K562 (cell line): Measurements from ENCODE around the gene PAFAH1B1. TPM values are rescaled to one million over a fixed set of nuclear protein-coding genes. Genes with fewer than 3 reads are reported as not detected.

ENCODE experiments used
- ATAC-seq: fragments of 200-7000 bp; cut with Tn5 transposase; 3 replicates; pipeline ENCODE4 v1.9.1; 2020; ENCODE audit warnings: moderate library complexity
- BruUV-seq: library from RNA; stranded (reverse); fragments of 400-500 nt; replicated peaks from 2 replicates; lab custom pipeline; 2021; lab: Mats Ljungman, UMichigan
- CTCF ChIA-PET: fragments of 300-600 bp; formaldehyde crosslinking; extraction: SDS; loops from one replicate; lab custom pipeline; 2021; ENCODE audit warnings: low intra/inter-chr PET ratio; lab: Yijun Ruan, JAX
- POLR2A ChIA-PET: fragments of 300-600, 350-650 bp; sonication (Branson Sonifier 250); formaldehyde crosslinking; extraction: SDS; loops from one replicate; lab custom pipeline; 2021; ENCODE audit warnings: antibody characterized with exemption, inconsistent platforms; lab: Yijun Ruan, JAX
- DNase-seq, 4 experiments: peaks; one replicate each; pipeline versions ENCODE4 v3.0.0 to v3.0.0-alpha.2; 2011 to 2018; ENCODE audit warnings: low spot score in 3 of 4, mixed read lengths in 3 of 4; ENCODE audit errors: extremely low read depth in 1 of 4
- FAIRE-seq: peaks from 2 replicates; lab custom pipeline; 2011; peaks lifted over from hg19 to GRCh38; lab: Jason Lieb, UNC
- H2AFZ ChIP-seq: 2 replicates; pipeline ENCODE4 v1.6.0; 2011; ENCODE audit warnings: low read depth, low read length, control low read depth, inconsistent platforms
- H3K27ac ChIP-seq: fragments of 200-600 bp; 3 replicates; pipeline ENCODE4 v1.8.0; 2011; ENCODE audit warnings: low read depth, mild to moderate bottlenecking, control low read depth, inconsistent platforms, low read length, moderate library complexity, mixed read lengths; ENCODE audit errors: extremely low read depth
- H3K27me3 ChIP-seq, 2 experiments: fragments of 300-600 bp in 1 of 2; 2 replicates in 1 of 2; 3 replicates in 1 of 2; pipeline versions ENCODE4 v1.6.0 to v1.8.0; 2011; ENCODE audit warnings: inconsistent platforms in 2 of 2, low read length in 2 of 2, mild to moderate bottlenecking in 1 of 2, mixed read lengths in 1 of 2, moderate library complexity in 1 of 2; ENCODE audit not compliant: control insufficient read depth in 2 of 2, insufficient read depth in 2 of 2
- H3K36me3 ChIP-seq: fragments of 300-600 bp; 3 replicates; pipeline ENCODE4 v1.8.0; 2011; ENCODE audit warnings: mild to moderate bottlenecking, low read length, inconsistent platforms; ENCODE audit not compliant: control insufficient read depth, insufficient read depth
- H3K4me1 ChIP-seq, 2 experiments: fragments of 200-600 bp in 1 of 2; replicated peaks in 1 of 2; 2 replicates in 1 of 2; 3 replicates in 1 of 2; pipeline versions ENCODE4 v1.5.1 to v1.8.0; 2011; ENCODE audit warnings: inconsistent platforms in 2 of 2, low read length in 2 of 2, mild to moderate bottlenecking in 1 of 2, mixed read lengths in 1 of 2, moderate library complexity in 1 of 2; ENCODE audit not compliant: control insufficient read depth in 2 of 2, insufficient read depth in 2 of 2
- H3K4me2 ChIP-seq: 2 replicates; pipeline ENCODE4 v1.6.1; 2011; ENCODE audit warnings: low read length, control low read depth, inconsistent platforms, mixed read lengths; ENCODE audit not compliant: insufficient read depth
- H3K4me3 ChIP-seq: fragments of 200-600 bp; sonication (generic), shearing (Covaris generic); 2 replicates; pipeline ENCODE4 v1.5.1; 2016; ENCODE audit warnings: control low read depth, inconsistent platforms
- H3K79me2 ChIP-seq: fragments of 200-600 bp; 3 replicates; pipeline ENCODE4 v1.8.0; 2011; ENCODE audit warnings: low read length, inconsistent platforms; ENCODE audit not compliant: control insufficient read depth, insufficient read depth
- H3K9ac ChIP-seq, 2 experiments: 2 replicates each; pipeline versions ENCODE4 v1.6.0 to v1.6.1; 2011; ENCODE audit warnings: low read depth in 2 of 2, low read length in 2 of 2, control low read depth in 1 of 2, inconsistent platforms in 1 of 2, mild to moderate bottlenecking in 1 of 2, mixed read lengths in 1 of 2; ENCODE audit not compliant: insufficient read depth in 1 of 2
- H3K9me1 ChIP-seq: one replicate; pipeline ENCODE4 v1.6.0; 2011; ENCODE audit warnings: inconsistent platforms, mild to moderate bottlenecking, low read length, moderate library complexity; ENCODE audit not compliant: control insufficient read depth, insufficient read depth
- H3K9me3 ChIP-seq: replicated peaks from 2 replicates; pipeline ENCODE4 v1.5.1; 2011; ENCODE audit warnings: low read depth, low read length, inconsistent platforms; ENCODE audit not compliant: control insufficient read depth, insufficient read depth
- H4K20me1 ChIP-seq: replicated peaks from 2 replicates; pipeline ENCODE4 v1.6.1; 2011; ENCODE audit warnings: low read length, inconsistent platforms, mixed read lengths; ENCODE audit not compliant: control insufficient read depth, insufficient read depth
- CBX3 ChIP-seq, 2 experiments: IDR thresholded peaks; 1 replicate in 1 of 2; 2 replicates in 1 of 2; pipeline ENCODE4 v1.6.1; 2012; ENCODE audit warnings: inconsistent platforms in 2 of 2, low read length in 2 of 2, borderline replicate concordance in 1 of 2, control low read depth in 1 of 2
- CC2D1A ChIP-seq: fragments of 450-650 bp; IDR thresholded peaks from 2 replicates; pipeline ENCODE4 v1.6.1; 2017; ENCODE audit warnings: mild to moderate bottlenecking
- HDAC6 ChIP-seq: IDR thresholded peaks from 2 replicates; pipeline ENCODE4 v1.6.1; 2012; ENCODE audit warnings: low read depth, mild to moderate bottlenecking, control low read depth, inconsistent platforms, low read length, moderate library complexity
- LEF1 ChIP-seq: fragments of 450-650 bp; IDR thresholded peaks from 2 replicates; pipeline ENCODE4 v1.6.1; 2016; ENCODE audit warnings: mild to moderate bottlenecking
- MAFF ChIP-seq: IDR thresholded peaks from 2 replicates; pipeline ENCODE4 v1.6.1; 2012; ENCODE audit warnings: low read length, improper control_type of control experiment
- NR4A1 ChIP-seq, 2 experiments: fragments of 250-450 bp in 1 of 2; fragments of 450-650 bp in 1 of 2; sonication (Bioruptor Pico) in 1 of 2; IDR thresholded peaks; 2 replicates each; pipeline versions ENCODE4 v1.4.0 to v1.6.1; 2016 to 2020; ENCODE audit warnings: mild to moderate bottlenecking in 2 of 2, missing compliant biosample characterization in 1 of 2, missing genetic modification characterization in 1 of 2, moderate library complexity in 1 of 2
- RBFOX2 ChIP-seq: fragments of 200-400 bp; formaldehyde crosslinking; IDR thresholded peaks from 2 replicates; pipeline ENCODE4 v1.6.1; 2017; ENCODE audit warnings: low read depth, mild to moderate bottlenecking, low read length, moderate library complexity
- RHOXF2B ChIP-seq: fragments of 250-450 bp; sonication (Bioruptor Pico); conservative IDR thresholded peaks from 2 replicates; pipeline ENCODE4 v1.5.1; 2021
- WGBS: fragments of 100-300 bp; shearing (Covaris generic); methylation state at CpG from one replicate; pipeline ENCODE4 v1.1.6; 2016; ENCODE audit warnings: low coverage, mixed read lengths; ENCODE audit not compliant: insufficient coverage; ENCODE audit errors: missing lambda C conversion rate; 5-methylcytosine and 5-hydroxymethylcytosine counted together
- in situ Hi-C: fragments of 300-500 bp; cut with MboI; formaldehyde crosslinking; loops from 4 replicates; pipeline ENCODE4 v1.15.0; 2018; ENCODE audit warnings: inconsistent platforms, mixed read lengths
- intact Hi-C: fragments of 100-400 bp; cut with micrococcal nuclease; formaldehyde crosslinking; loops from 2 replicates; pipeline ENCODE4 v1.14.2; 2022
- polyA plus RNA-seq, 8 experiments: library from polyadenylated mRNA; depleted of rRNA in 4 of 8; stranded (reverse) in 5 of 8; unstranded in 3 of 8; fragments of >200 nt; fragmentation: Nextera tagmentation in 2 of 8; fragmentation: Illumina TruSeq in 1 of 8; extraction: Ambion mirVana in 2 of 8; extraction: Trizol in 1 of 8; gene quantifications; 2 replicates each; pipeline versions ENCODE4 v1.2.1 to v1.2.3, GENCODE V29; 2011 to 2014; ENCODE audit warnings: inconsistent platforms in 1 of 8, missing spikeins in 1 of 8
- total RNA-seq, 7 experiments: library from RNA; depleted of rRNA in 6 of 7; stranded (reverse); fragments of >200 nt in 6 of 7; fragmentation: Illumina TruSeq in 2 of 7; extraction: Trizol in 2 of 7; gene quantifications; 2 replicates each; pipeline versions ENCODE4 v1.2.1 to v1.2.3, GENCODE V29; 2011 to 2021; ENCODE audit warnings: low replicate concordance in 1 of 7
- TF ChIP-seq, protein P1 (sequence below): fragments of 450-650 bp; IDR thresholded peaks from one replicate; pipeline ENCODE4 v1.6.1; 2018; ENCODE audit warnings: mild to moderate bottlenecking, moderate library complexity; ENCODE audit not compliant: partially characterized antibody
- TF ChIP-seq, protein P2 (sequence below), 2 experiments: fragments of 450-650 bp; formaldehyde crosslinking in 1 of 2; IDR thresholded peaks; 2 replicates each; pipeline versions ENCODE4 v1.4.0 to v1.6.1; 2014 to 2020; ENCODE audit warnings: mild to moderate bottlenecking in 2 of 2, borderline replicate concordance in 1 of 2, low read depth in 1 of 2
- TF ChIP-seq, protein P3 (sequence below): IDR thresholded peaks from 2 replicates; pipeline ENCODE4 v1.6.1; 2011; ENCODE audit warnings: borderline replicate concordance, low read depth, mild to moderate bottlenecking, moderate library complexity, low read length; ENCODE audit not compliant: insufficient read depth, poor library complexity, severe bottlenecking

PAFAH1B1 gene
- total and polyA plus RNA-seq, 9 of the 15 experiments (the other 6 are each of a cell fraction or from before 2014, with no cell fraction given) = 23.3 to 66.4 (median 40.2) TPM

DNA sequence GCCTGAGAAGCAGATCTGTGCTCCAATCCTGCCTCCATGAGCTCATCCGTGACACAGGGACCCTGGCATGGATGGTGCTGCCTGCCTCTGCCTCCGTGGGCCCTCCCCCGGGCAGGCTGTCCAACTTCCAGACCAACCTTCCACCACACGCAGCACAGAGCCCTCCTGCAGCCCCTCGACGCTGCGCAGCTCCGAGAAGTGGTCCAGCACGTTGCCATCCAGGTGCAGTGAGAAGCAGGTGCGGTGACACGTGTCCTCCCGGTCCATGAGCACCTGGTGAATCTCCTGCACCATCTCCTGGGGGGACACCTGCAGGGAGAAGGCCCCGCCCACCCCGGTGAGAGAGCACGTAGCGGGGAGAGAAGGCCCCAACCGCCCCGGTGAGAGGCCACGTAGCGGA is 109.7 kb downstream of the PAFAH1B1 start:
- H2AFZ ChIP-seq = no peak overlapping the region
- no peak overlapping the region for H3K4me3 ChIP-seq
- CTCF ChIA-PET = no interaction called here
- POLR2A ChIA-PET = no interaction called here
- in situ Hi-C loops (no loop called here), intact Hi-C loops (no loop called here)
- H3K4me2 ChIP-seq = no peak overlapping the region
- no peak overlapping the region for H3K9ac ChIP-seq
- H3K27me3 ChIP-seq = no peaks in the 10 kb centered on the region
- WGBS = 98% methylated on average over 7 of the region's 20 CpGs
- peaks cover 0 to 17% of the 10 kb centered on the region in 2 experiments; a peak in 2 of 5 replicates for H3K4me1 ChIP-seq
- peaks cover 10% of the 10 kb centered on the region; the same call in 1 of the 2 replicates for H4K20me1 ChIP-seq
- no TSS peak for BruUV-seq
- ATAC-seq = no peak
- no peaks in the 10 kb centered on the region for H3K9me3 ChIP-seq
- peaks cover 91% of the 10 kb centered on the region; the same call in 1 of the 3 replicates for H3K36me3 ChIP-seq
- DNase-seq = no peak
- H3K27ac ChIP-seq = no peak overlapping the region
- H3K79me2 ChIP-seq = peaks cover 38% of the 10 kb centered on the region
- FAIRE-seq = no peak
- peaks cover 5% of the 10 kb centered on the region for H3K9me1 ChIP-seq
- TF ChIP-seq CC2D1A (no peak), CBX3 (IDR thresholded peaks at IDR 0.05; ENCODE audit: borderline replicate concordance in 1 of 2, low read length in 2 of 2) (no peak), HDAC6 (no peak), RHOXF2B (CRISPR knock-in tag) (no peak), LEF1 (no peak), NR4A1 (CRISPR knock-in tag; IDR thresholded peaks at IDR 0.05) (no peak), NR4A1 (tag; IDR thresholded peaks at IDR 0.05) (no peak), MAFF (no peak), RBFOX2 (no peak)
- TF ChIP-seq, protein P1, sequence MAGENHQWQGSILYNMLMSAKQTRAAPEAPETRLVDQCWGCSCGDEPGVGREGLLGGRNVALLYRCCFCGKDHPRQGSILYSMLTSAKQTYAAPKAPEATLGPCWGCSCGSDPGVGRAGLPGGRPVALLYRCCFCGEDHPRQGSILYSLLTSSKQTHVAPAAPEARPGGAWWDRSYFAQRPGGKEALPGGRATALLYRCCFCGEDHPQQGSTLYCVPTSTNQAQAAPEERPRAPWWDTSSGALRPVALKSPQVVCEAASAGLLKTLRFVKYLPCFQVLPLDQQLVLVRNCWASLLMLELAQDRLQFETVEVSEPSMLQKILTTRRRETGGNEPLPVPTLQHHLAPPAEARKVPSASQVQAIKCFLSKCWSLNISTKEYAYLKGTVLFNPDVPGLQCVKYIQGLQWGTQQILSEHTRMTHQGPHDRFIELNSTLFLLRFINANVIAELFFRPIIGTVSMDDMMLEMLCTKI = no peak
- TF ChIP-seq, protein P2, sequence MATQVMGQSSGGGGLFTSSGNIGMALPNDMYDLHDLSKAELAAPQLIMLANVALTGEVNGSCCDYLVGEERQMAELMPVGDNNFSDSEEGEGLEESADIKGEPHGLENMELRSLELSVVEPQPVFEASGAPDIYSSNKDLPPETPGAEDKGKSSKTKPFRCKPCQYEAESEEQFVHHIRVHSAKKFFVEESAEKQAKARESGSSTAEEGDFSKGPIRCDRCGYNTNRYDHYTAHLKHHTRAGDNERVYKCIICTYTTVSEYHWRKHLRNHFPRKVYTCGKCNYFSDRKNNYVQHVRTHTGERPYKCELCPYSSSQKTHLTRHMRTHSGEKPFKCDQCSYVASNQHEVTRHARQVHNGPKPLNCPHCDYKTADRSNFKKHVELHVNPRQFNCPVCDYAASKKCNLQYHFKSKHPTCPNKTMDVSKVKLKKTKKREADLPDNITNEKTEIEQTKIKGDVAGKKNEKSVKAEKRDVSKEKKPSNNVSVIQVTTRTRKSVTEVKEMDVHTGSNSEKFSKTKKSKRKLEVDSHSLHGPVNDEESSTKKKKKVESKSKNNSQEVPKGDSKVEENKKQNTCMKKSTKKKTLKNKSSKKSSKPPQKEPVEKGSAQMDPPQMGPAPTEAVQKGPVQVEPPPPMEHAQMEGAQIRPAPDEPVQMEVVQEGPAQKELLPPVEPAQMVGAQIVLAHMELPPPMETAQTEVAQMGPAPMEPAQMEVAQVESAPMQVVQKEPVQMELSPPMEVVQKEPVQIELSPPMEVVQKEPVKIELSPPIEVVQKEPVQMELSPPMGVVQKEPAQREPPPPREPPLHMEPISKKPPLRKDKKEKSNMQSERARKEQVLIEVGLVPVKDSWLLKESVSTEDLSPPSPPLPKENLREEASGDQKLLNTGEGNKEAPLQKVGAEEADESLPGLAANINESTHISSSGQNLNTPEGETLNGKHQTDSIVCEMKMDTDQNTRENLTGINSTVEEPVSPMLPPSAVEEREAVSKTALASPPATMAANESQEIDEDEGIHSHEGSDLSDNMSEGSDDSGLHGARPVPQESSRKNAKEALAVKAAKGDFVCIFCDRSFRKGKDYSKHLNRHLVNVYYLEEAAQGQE (IDR thresholded peaks at IDR 0.05; ENCODE audit: borderline replicate concordance) = no peak
- TF ChIP-seq, protein P2 (CRISPR knock-in tag; IDR thresholded peaks at IDR 0.05; ENCODE audit: low read depth) = no peak
- TF ChIP-seq, protein P3, sequence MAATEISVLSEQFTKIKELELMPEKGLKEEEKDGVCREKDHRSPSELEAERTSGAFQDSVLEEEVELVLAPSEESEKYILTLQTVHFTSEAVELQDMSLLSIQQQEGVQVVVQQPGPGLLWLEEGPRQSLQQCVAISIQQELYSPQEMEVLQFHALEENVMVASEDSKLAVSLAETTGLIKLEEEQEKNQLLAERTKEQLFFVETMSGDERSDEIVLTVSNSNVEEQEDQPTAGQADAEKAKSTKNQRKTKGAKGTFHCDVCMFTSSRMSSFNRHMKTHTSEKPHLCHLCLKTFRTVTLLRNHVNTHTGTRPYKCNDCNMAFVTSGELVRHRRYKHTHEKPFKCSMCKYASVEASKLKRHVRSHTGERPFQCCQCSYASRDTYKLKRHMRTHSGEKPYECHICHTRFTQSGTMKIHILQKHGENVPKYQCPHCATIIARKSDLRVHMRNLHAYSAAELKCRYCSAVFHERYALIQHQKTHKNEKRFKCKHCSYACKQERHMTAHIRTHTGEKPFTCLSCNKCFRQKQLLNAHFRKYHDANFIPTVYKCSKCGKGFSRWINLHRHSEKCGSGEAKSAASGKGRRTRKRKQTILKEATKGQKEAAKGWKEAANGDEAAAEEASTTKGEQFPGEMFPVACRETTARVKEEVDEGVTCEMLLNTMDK = no peak
